Limb (tissue), 2 donors: ENCODE measurements around the gene BPGM.

ENCODE experiments used
- DNase-seq, 2 donors: peaks; one replicate each; pipeline ENCODE4 v3.0.0-alpha.2; 2016; ENCODE audit errors: extremely low spot score in 2 of 2

The BPGM gene

DNA sequence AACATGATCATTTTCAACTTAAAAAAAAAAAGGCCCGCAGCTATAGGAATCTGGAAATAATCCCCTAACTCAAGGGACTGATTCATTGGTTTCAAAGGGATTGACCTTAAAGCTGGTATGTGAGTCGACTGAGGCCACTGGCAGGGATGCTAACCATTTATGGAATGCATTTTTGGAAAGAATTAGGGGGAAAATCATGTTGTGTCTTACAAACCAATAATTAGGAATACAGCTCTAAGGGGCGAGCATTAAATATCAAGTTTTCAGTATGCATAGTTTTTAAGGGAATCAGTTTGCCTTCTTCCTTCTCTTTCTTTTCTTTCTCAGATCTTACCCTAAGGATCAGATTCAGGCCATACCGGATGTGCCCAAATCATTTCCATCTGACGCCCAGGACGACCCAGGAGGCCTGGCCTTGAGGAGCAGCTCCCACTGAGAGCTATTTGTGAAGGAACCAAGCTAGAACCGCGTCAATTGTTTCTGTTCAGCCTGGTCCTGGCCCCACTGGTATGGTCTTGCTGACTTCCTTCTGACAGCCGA lies 48.7 kb downstream of the BPGM start:
- DNase-seq, result no peak

DNA sequence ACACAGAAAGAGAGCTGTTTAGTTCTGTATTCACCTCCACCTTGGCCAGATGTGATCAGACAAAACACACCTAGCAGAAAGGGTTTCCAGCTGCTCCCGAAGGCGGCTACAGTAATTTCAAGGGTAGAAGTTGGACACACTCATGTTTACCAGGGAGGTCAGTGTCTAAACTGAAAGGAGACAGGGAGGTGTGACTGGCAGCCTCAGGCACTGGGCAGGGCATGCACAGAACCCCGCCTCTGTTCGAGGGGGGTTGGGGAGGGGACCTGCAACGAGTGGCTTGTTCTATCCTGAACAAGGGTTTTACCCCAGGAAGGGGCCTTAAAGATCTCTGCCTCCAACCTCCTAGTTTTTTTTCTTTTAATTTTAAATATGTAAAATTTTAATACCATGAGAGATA lies 49.6 kb downstream of the BPGM start:
- DNase-seq, result no peak

DNA sequence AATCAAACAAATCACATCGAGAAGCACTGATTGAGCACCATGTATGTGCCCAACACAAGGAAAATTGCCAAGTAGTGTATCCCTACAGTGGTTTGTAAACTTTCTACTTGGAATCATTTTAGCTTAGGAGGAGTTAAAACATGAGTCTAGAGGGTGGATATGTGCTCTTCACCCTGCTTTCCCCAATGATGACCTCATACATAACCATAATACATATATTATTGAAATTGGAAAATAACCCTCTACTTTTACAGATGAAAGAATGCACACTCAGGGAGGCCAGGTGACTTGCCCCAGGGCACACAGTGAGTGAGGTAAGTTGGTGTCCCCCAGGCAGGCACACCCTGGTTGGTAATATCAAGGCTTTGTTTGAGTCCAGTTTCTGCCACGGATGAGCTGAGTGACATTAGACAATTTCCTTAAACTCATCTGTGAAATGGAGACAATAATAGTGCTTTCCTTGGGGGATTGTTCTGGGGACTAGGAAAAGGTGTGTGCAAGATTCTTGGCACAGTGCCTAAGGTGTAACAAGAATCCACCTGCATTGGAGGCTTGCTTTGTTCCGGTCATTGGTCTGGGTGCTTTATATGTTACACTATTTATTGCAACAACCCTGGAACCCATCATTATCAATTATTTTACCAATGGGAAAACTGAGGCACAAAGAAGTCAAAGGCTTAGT lies 50.7 kb downstream of the BPGM start:
- no peak for DNase-seq

DNA sequence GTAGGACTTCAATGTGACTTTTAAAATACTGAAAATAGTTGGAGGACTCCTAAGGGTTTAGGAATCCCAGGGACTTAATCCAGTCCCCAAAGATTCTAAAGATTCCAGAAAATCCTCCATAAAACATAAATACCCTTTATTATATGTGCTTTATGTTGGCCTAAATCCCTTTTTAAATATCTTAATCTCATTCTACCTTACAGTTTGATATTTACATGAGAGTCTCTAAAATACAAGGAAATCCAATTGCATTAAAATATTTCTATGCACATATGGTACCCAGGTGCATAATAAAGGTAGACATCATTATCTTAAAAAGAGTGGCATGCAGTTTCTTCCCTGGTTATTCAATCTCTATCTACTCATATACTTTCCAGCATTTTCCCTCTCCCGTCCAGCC lies 51.8 kb downstream of the BPGM start:
- DNase-seq, result no peak

DNA sequence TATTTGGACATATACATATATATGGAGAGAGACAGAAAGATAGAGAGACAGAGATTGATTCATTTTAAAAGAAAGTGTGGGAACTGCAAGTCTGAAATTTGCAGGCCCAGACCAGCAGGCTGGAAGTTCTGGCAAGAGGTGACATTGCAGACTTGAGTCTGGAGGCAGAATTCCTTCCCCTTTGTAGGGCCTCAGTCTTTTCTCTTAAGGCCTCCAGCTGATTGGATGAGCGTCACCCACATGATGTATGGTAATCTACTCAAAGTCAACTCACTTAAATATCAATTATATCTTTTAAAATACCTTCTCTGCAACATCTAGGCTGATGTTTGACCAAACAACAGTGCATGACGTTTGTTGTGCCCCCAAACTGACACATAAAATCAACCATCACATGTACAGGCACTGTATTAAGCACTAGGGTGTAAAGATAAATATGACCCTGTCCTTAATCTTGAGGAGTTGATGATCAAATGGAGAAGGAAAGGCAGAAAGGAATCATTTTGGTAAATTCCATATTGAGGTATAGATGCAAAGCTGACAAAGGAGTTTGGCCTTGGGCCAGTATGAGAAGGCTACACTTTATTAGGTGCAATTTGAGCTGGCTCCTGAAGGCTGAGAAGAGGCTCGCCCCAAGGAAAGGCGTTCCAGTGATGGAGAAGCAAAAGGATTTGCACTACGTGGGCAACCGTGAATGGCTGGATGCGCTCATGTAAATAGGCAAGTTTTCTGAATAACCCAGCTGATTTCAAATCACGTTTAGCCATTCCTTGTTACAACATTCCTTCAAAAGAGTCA lies 52.6 kb downstream of the BPGM start:
- no peak for DNase-seq

DNA sequence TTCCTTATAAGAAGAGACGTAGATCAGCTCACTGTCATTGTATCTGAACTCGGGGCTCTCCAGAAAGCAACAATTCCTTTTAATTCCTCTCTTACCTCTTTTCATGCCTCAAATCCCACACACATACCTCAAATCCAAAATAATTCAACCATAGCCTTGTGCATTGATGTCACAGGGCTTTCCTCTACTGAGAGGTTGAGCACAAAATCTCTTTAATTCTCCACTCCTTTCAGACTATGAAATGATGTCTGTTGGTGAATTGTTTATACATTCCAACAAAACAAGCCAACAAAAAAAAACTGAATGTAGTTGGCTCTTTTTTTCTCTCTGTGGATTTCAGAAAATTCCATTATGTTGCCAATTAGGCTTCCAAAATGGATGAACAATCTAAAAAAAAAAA lies 53.2 kb downstream of the BPGM start:
- no peak for DNase-seq

DNA sequence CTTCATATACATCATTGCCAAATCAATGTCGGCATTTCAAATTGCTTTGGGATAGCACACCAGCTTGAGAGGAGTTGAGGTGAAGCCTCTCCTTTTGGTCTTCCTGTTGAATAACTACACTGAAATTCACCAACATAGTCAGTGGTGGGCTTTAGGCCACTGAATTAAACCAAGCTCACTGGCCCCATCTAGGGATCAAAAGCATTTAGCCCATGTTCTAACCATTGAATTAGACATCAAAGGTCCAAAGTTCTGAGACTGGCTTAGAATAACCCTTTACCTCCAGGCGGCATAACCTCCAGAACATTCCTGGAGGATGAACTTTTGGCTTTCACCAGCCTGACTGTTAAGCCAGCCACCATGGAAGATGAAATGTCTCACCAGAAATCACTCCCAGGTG lies 54.6 kb downstream of the BPGM start:
- no peak for DNase-seq

DNA sequence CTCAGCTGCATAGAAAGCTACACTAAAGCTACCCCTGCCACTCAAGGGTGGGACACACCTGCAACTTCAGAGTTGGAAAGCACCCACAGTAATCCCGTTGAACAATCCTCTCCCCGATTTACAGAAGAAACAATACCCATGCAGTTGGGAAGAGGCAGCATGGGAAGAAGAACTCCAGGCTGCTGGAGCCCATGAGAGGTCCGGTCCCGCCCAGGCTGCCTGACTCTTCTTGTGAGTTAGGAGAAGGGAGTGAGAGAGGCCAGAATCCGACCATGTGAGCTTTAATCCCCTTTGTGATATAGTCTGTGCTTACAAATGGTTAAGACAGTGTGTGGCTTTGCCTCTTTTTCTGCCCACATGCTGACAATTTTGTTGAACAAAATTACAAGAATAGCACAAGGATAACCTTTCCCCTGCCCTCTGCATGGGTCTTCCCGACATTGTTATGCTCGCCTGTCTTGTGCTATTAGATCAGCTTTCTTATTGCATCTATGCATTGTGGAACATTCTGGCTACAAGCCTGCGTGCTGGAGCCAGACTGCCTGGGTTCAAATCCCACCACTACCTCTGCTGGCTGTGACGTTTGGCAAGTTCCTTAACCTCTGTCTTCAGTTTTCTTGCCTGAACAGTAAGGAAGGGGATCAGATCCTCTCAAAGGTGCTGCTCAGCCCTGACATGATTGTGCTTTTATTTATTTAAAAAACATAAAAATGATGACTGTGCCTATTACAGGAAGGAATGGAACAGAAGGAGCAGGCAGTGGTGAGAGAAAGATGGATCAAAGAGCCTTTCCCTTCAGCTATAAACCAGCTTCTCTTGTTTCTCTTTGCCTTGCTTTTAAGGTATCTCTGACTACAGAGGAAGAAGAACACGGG lies 56.0 kb downstream of the BPGM start:
- DNase-seq, result no peak

DNA sequence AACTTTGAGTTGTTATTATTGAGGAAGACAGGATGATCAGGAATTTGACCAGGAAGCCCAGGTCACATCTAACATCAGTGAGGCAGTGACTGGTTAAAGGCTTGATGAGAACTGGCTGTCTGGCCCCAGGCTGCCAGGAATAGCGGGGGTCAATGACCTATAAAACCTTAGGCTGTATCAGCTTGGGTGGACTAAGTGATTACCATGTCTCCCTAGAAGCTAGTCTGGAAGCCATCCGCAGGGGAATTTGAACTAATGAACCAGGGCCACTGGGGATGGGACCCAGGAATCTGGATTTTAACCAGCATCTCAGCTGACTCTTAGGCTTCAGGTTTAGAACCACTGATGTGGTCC lies 56.6 kb downstream of the BPGM start:
- no peak for DNase-seq

DNA sequence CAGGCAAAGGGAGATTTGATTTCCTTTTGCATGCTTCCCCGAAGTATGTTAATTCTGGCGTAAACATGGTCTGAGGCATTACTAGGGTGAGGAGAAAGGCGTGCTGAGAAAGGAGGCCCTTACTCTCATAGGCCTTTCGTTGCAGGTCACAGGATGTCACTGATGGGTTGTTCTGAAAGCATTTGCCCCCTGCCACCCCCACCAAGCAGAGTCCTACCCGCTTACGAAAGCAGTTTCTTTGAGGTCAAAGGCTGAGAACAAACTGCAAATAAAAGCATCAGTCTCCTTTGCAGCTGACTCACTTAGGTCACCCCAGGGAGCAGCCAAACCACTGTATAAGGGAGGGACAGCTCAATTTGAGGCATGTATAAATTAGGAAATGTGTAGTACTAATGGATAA lies 57.1 kb downstream of the BPGM start:
- no peak for DNase-seq

DNA sequence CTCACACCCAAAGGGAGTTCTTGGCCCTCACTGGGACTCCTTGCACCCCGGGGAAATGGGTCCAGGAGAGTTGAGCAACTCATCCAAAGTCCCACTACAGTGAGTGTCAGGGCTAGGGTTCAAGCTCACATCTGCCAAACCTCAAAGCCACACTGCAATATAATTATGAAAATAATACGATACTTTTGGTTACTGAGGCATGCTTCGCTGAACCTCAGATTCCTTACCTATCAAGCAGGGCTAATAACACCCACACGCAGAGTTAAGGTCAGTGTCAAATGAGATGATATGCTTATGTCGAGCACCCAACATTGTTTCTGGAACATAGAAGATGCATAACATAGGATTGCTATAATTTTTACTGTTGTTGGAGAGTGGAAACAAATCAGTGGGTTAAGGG lies 58.2 kb downstream of the BPGM start:
- no peak for DNase-seq

DNA sequence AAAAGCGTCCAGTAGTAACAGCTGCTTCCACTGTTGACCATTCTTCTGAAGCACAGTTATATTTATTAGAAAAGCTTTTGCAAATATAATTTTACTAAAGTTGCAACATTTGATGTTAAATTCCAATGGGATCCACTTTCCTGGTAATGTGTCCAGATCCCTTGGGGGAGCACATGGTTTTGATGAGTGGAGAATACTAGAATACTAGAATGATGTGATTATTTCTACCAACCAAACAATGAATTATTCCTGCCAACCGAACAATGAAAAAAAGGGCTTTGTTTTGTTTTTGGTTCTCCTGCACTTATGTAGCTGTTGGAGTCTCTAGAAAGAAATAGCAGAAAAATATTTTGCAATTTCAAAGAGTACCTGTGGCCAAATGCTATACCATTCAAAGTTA lies 59.1 kb downstream of the BPGM start:
- DNase-seq, result no peak

DNA sequence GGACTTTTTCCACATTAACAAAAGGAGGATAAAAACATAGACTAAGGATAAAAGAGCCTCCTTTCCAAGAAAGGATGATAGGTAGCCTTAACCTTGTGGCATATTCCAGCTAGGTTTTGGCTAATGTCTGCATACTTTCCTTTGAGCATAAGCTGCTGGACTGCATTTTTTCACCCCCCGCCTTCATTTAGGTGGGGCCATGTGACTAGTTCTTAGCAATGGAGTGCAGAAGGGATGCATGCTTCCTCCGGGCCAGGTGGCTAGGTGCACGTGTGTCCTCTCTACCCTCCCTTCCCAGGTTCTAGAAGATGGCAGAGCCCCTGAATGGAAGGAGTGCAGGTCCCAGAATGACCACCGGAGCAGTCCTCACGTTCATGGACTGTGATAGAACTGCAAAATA lies 59.8 kb downstream of the BPGM start:
- DNase-seq, result no peak

DNA sequence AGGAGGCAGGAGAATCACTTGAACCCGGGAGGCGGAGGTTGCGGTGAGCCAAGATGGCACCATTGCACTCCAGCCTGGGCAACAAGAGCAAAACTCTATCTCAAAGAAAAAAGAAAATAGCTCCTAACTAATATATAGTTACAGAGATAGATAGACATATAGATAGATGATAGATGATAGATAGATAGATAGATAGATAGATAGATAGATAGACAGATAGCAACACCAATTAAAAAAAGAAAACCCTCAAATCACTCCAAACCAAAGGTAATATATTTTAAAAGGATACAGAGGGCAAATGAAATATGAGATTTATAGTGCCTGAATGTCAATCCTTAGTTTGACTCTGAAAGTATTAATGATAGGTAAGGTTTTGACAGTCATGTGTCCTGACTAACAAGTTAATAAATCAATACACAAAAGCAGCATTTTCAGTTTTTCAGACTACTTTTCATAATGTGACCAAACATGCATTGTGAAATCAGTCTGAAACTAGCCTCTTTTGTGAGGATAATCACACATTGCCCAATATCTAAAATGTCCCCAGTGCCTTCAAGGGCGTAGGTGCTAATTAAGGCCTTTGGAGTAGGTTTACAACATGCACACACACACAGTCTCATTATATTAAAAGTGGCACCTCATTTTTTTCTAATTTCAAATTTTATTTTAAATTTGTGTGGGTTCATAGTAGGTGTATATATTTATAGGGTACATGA lies 61.2 kb downstream of the BPGM start:
- no peak for DNase-seq

DNA sequence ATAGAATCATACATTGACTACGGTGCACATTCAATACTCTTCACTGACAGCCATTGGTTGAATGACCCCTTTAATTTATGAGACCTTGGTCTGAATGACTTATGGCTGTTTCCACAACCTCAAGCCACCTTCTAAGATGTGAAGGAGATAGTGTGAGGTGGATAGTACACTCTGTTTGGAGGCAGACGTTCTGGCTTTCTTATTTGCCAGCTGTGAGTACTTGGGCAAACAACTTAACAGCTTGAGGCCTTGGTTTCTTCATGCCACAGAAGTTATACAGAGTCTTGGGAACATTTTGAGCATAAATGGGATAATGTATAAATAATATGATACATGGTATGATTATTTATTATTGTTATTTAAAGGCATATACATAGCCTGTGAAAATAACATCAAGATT lies 62.0 kb downstream of the BPGM start:
- no peak for DNase-seq

DNA sequence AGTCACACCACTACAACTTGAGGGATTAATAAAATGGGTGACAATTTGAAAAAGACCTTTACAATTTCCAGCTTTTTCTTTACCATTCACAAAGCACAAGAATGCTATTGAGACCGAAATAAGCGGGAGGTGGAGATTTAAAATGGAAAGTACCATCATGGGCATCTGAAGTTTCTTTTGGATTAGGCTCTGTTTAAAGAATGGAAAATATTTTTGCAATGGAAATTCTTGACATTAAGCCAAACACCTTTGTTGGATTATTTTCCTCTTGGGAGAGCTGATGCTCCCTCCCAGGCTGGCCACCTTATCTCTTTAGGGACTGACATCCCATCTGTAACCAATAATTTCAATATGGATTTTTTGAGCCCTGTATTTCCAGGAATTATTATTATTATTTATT lies 62.5 kb downstream of the BPGM start:
- DNase-seq, result no peak

DNA sequence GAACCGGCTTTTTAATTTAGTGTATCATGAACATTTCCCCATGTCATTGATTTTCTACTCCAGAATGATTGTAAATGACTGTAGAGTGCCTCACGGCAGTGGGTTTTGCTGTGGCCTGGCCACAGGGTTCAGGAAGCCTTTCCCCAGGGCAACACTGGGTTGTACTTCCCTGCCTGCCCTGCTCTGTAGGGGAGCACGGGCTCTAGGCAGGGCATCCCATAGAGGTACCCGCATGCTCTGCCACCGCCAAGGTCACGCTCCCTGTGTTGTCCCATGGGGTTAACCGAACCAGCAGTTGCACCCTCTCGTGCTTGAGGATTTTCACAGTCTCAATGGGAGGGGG lies 63.8 kb downstream of the BPGM start:
- DNase-seq, result no peak

DNA sequence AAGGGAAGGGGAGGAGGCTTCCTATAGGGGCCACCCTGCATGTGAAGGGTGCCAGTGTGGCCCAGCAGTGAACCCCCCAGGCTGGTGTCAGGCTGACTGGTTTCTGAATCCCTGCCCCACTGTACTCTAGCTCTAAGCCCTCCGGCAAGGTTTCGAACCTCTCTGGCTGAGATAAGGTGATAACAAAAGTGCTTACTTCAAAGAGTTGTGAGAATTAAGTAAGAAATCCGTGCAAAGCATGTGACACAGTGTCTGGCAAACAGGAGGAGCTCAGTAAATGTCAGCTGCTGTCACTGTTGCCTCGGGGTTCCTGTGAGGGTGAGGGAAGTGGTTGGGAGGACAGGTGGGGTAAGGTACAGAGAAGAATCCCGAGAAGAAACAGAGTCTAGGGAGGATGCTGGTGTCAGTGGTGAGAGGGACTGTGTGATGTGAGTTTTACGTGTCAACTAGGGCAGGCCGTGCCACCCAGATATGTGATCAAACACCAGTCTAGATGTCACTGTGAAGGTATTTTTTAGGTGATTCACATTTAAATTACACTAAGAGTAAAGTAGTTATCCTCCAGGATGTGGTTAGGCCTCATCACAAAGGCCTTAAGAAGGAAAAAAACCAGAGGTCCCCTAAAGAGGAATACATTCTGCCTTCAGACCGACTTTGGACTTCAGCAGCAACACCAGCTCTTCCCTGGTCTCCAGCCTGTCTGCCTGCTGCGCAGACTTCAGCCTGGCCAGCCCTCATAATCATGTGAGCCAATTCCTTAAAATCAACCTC lies 64.4 kb downstream of the BPGM start:
- no peak for DNase-seq

DNA sequence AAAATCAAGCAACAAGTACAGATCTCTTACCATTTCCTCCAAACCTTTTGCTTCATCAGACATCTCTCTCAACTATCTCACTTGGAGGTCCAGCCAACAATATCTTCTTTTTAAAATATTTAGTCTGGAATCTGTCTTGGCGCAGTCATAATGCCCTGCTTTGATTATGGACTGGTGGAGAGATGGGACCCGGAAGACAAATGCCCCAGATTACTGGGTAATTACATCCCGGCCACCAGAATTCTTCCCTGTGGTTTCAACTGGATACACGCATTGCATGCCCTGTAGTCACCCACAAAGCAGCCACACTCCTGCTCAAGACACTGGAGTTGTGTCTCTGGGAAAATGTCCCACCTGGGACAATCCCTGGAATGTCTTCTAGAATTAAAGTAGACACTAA lies 65.5 kb downstream of the BPGM start:
- no peak for DNase-seq

DNA sequence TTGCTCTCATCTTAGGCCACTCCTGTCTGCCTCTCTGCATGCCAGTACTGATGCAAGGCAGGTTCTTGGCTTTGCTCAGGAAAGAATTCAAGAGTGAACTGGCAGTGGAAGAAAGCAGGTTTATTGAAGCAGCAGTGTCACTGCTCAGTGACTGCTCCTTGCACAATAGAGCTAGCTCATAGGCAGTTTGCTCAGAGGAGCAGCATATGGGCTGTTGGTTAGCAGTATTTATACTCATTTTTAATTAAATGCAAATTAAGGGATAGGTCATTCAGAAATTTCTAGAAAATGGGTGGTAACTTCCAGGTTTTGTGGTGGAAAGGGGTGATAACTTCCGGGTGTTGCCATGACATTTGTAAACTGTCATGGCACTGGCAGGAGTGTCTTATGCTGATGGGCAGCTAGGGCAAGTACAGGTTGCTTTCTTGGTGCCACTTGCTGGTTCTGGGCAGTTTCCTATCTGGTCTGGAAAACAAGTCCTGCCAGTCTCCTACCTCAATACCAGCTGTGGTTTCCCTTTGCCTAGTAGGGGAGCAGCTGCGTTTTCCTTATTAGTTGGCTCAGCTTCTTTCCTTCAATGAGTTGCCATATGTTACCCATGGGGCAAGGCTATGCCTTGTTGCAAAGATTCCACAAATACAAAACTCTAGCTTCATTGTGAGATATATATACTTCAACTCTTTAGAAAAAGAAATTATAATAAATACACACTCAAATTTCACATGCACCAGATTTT lies 68.0 kb downstream of the BPGM start:
- no peak for DNase-seq
